GM12801 (cell line): ENCODE results near the gene HHATL.

ENCODE experiments used
- TF ChIP-seq, protein P1 (sequence below): IDR thresholded peaks from one replicate; pipeline ENCODE4 v1.5.1; 2011; ENCODE audit warnings: control low read depth; ENCODE audit not compliant: insufficient read length; ENCODE audit errors: extremely low read depth

The HHATL gene

DNA sequence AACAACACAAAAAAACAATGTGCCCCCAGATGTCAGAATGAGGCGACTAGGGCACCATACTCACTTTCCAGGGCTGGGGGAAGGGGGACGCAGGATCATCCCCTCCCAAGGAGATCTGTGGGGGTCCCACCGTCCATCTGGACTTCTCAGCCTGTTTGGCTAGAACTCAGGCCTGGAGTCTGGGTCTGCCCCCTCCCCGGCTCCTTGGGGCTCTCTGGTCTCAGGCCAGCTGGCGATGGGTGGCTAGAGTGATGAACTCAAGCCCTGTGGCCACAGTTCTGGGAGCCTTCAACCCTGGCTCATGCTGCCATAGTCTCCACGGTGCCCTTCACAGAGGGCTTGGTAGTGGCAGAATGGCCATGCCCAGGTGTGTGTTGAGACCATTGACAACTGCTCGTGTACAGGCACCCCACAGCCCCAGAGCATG lies 35.5 kb downstream of the HHATL start:
- TF ChIP-seq, protein P1, sequence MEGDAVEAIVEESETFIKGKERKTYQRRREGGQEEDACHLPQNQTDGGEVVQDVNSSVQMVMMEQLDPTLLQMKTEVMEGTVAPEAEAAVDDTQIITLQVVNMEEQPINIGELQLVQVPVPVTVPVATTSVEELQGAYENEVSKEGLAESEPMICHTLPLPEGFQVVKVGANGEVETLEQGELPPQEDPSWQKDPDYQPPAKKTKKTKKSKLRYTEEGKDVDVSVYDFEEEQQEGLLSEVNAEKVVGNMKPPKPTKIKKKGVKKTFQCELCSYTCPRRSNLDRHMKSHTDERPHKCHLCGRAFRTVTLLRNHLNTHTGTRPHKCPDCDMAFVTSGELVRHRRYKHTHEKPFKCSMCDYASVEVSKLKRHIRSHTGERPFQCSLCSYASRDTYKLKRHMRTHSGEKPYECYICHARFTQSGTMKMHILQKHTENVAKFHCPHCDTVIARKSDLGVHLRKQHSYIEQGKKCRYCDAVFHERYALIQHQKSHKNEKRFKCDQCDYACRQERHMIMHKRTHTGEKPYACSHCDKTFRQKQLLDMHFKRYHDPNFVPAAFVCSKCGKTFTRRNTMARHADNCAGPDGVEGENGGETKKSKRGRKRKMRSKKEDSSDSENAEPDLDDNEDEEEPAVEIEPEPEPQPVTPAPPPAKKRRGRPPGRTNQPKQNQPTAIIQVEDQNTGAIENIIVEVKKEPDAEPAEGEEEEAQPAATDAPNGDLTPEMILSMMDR = no peak

DNA sequence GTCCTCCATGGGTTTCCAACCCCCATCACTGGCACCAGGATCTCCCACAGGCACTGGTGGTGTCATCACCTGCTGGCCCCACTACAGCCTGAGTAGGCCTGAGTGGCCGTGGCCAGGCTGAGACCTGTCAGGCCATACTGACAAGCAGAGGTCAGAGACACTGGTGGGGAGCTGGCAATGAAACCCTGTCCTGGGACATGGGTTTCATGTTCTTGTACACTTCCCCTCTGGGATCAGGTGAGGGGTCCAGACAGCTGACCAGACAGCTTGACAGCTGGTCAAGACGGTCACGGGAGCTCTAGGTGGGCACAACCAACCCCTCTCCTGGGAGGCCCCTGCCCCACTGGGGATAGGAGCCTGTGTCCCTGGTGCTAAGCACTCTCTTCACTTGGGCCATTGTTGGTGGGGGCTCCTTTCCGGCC lies 36.0 kb downstream of the HHATL start:
- TF ChIP-seq, protein P1 = no peak

DNA sequence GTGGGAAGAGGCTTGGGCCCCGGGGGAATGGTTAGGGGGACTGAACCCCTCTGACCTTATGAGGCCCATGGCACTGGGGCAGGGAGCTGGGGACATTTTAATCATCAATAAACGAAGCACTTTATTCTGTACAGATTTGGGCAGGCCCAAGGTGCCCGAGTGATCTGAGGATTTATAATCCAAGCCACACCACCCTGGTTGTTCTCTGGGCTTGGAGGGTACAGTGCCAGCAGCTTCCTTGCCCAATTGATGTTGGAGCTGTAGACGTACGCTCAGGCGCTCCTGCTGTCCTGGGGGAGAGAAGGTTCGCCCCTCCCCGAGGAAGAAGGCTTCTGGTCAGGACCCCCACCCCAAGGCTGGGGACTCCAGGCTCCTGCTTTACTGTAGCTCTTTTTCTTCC lies 36.6 kb downstream of the HHATL start:
- TF ChIP-seq, protein P1 = no peak

DNA sequence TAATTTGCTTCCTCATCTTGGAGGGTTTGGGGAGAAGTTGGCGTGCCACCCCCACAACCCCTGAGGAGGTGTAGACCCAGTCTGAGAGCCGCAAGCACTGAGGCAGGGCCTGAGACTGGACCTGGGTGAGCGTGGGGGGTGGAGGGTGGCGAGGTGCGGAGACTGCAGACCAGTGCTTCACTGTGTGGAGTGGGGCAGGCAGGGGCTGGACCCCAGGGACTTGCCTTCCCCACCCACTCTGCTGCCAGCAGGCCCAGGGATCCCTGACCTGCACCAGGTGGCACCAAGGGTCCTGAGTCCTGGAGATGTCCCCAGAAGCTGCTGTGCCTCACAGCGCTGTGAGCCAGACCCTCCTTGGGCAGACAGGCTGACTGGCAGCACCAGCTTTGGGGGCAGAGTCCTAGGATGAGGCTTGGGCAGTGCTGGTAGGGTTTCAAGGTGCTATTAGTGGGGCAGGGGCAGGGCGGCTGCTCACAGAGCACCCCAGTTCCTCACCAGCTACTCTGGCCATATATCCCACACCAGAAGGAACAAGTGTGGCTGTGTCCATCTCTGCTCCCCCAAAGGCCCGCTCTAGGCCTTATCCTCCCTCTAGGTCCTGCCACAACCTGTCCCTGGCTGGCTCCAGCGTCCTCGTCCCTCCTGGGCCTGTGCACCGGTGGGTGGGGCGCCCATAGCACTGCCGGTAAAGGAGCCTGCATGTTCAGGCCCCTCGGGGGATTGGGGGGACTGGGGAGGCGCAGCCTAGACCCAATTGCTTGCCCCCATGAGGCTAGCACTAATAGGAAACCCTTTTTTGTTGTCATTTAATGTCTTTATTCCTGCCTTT lies 37.3 kb downstream of the HHATL start:
- TF ChIP-seq, protein P1 = no peak

DNA sequence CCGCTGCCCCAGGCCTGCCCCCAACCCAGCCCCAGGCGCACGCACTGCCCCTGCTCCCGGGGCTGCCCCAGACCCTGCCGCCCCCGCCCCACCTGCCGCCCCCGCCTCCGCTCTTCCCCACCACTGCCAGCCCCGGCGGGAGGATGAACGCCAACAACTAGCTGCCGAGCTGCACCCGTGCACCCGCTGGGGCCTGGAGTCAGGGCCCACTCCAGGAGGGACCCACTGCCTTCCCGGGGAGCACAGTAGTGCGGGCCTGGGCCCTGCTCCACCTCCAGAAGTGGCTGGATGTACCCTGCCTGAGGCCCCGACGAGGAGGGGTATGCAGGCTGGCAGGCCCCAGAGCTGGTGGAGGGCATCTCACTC lies 38.2 kb downstream of the HHATL start:
- TF ChIP-seq, protein P1 = no peak

DNA sequence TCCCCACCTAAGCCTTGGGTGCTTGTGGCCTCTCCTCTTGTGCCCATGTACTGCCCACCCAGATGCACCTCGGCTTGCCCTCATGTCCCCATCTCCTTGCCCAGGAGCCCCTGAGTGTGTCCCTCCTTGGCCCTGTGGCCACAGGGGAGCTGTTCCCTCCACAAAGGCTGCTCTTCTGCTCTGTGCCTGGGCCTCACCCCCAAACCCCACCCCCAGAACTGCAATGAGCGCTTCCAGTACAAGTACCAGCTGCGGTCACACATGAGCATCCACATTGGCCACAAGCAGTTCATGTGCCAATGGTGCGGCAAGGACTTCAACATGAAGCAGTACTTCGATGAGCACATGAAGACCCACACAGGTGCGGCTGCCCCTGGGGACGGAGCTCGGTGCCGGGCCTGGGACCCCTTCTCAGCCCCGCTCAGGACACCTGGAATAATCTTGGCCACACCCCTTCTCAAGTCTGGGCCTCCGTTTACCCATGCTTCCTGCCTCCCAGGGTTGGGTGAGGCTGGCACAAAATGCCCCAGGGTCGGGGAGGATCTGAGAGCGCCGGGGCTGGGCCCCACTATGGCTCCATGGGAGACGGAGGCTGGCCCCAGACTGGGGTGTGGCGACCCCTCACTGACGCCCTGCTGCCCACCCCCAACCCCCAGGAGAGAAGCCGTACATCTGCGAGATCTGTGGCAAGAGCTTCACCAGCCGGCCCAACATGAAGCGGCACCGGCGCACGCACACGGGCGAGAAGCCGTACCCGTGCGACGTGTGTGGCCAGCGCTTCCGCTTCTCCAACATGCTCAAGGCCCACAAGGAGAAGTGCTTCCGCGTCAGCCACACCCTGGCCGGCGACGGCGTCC lies 38.8 kb downstream of the HHATL start:
- TF ChIP-seq, protein P1 = no peak

DNA sequence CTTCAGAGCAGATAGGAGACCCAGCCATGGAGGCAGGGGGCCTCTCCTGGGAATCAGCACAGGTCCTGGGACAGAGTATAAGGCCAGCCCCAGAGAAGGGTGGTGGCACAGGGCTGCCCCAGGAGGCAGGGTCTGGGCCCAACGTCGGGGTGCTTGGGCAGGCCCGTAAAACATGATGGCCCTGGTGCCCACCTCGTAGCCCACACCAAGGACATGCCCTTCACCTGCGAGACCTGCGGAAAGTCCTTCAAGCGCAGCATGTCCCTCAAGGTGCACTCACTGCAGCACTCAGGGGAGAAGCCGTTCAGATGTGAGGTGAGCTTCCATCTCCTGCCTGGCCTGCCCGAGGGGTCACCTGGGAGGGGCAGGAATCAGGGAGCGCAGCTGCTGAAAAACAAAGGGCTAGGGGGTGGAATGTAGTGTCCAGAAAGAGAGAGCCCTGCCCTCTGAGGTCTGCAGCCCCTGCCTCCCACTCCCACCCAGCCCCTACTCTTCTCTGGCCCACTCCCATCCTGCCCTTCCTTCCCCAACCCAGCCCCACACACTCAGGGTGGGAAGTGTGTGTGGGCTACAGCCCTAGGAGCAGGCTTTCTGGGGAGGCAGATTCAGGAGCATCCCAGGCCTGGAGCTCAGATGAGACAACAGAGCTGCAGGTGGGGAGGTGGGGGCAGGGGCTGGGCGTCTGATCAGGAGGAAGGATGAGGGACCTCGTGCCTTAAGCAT lies 39.6 kb downstream of the HHATL start:
- TF ChIP-seq, protein P1 = no peak
